ENCODE results near the gene CAMK2D. TPM values are rescaled to one million over a fixed set of nuclear protein-coding genes. Genes with fewer than 3 reads are reported as not detected.

Gene CAMK2D
- total RNA-seq, 4 donors from 2014 or later: 62.0 to 122 (median 85.1) TPM

- TF ChIP-seq CTCF (IDR thresholded peaks at IDR 0.05; ENCODE audit: low read depth): no peak
Observed at GRCh38 chr4:113636877-113637276, 124.7 kb downstream of the CAMK2D start.

GRCh38 chr4:113636438-113636818 lies 125.1 kb downstream of the CAMK2D start:
- no peak for TF ChIP-seq CTCF (IDR thresholded peaks at IDR 0.05; ENCODE audit: low read depth)

GRCh38 chr4:113635739-113636437 lies 125.7 kb downstream of the CAMK2D start:
- no peak for TF ChIP-seq CTCF (IDR thresholded peaks at IDR 0.05; ENCODE audit: low read depth)

GRCh38 chr4:113634081-113634969 lies 127.2 kb downstream of the CAMK2D start:
- TF ChIP-seq CTCF (IDR thresholded peaks at IDR 0.05; ENCODE audit: low read depth): no peak

GRCh38 chr4:113633467-113633866 lies 128.1 kb downstream of the CAMK2D start:
- no peak for TF ChIP-seq CTCF (IDR thresholded peaks at IDR 0.05; ENCODE audit: low read depth)

GRCh38 chr4:113628711-113629110 lies 132.8 kb downstream of the CAMK2D start:
- TF ChIP-seq CTCF (IDR thresholded peaks at IDR 0.05; ENCODE audit: low read depth): no peak

GRCh38 chr4:113627321-113627720 lies 134.2 kb downstream of the CAMK2D start:
- no peak for TF ChIP-seq CTCF (IDR thresholded peaks at IDR 0.05; ENCODE audit: low read depth)
